Epithelial cell of proximal tubule (primary cell): ENCODE data around the gene ADRA2A. TPM values are rescaled to one million over a fixed set of nuclear protein-coding genes. Genes with fewer than 3 reads are reported as not detected.
A peak's percentile ranks its signal among the peaks of the same experiment; 100 is the strongest.

Source experiments
- DNase-seq: peaks from one replicate; pipeline ENCODE4 v3.0.0-alpha.2; 2011; ENCODE audit warnings: low read depth
- H3K4me3 ChIP-seq: 2 replicates; pipeline ENCODE4 v1.5.1; 2011; ENCODE audit warnings: low read depth, mild to moderate bottlenecking, low read length
- CTCF ChIP-seq: conservative IDR thresholded peaks from 2 replicates; pipeline ENCODE4 v1.5.1; 2012; ENCODE audit warnings: low read depth, mild to moderate bottlenecking, low read length
- total RNA-seq: library from RNA; depleted of rRNA; stranded (reverse); fragments of >200 nt; gene quantifications from 2 replicates; pipeline ENCODE4 v1.2.3, GENCODE V29; 2015

Gene ADRA2A
- total RNA-seq, 1 donor from 2014 or later, result 0.06 TPM

GRCh38 chr10:111057006-111057405 lies 19.8 kb upstream of the ADRA2A start:
- TF ChIP-seq CTCF, result no peak
- no peak for DNase-seq
- H3K4me3 ChIP-seq, result no peak overlapping the region

GRCh38 chr10:111063471-111063870 lies 13.4 kb upstream of the ADRA2A start:
- no peak overlapping the region for H3K4me3 ChIP-seq
- no peak for DNase-seq
- TF ChIP-seq CTCF, result no peak

- TF ChIP-seq CTCF, result no peak
- DNase-seq, result no peak
- H3K4me3 ChIP-seq, result no peak overlapping the region
Observed at GRCh38 chr10:111072232-111072631, 4.6 kb upstream of the ADRA2A start.

- no peak for DNase-seq
- H3K4me3 ChIP-seq, result peak overlapping the region; percentile 47
- no peak for TF ChIP-seq CTCF
Observed at GRCh38 chr10:111075577-111076185, 1.1 kb upstream of the ADRA2A start.

GRCh38 chr10:111076191-111076681 lies 593 bp upstream of the ADRA2A start:
- peak; percentile 12 for DNase-seq
- peak overlapping the region; percentile 47 for H3K4me3 ChIP-seq
- TF ChIP-seq CTCF, result peak; percentile 78

- TF ChIP-seq CTCF, result no peak
Observed at GRCh38 chr10:111077479-111077784, 603 bp downstream of the ADRA2A start.

GRCh38 chr10:111077785-111078504 lies 1.1 kb downstream of the ADRA2A start:
- DNase-seq, result no peak
- peak overlapping the region; percentile 47 for H3K4me3 ChIP-seq
- no peak for TF ChIP-seq CTCF

More at GRCh38 chr10:111077479-111077784, 603 bp downstream of the ADRA2A start:
- no peak for DNase-seq
- H3K4me3 ChIP-seq, result peak overlapping the region; percentile 47
